Activated naive CD8-positive, alpha-beta T cell treated with anti-CD3 and anti-CD28 coated beads, Interleukin-2, amount 50 U/mL, for 16 hours (primary cell): ENCODE measurements around the gene RECQL5.

Experiments used
- DNase-seq: peaks from one replicate; pipeline ENCODE4 v3.0.0-alpha.2; 2020; ENCODE audit warnings: low read depth, low spot score

RECQL5 gene

DNA sequence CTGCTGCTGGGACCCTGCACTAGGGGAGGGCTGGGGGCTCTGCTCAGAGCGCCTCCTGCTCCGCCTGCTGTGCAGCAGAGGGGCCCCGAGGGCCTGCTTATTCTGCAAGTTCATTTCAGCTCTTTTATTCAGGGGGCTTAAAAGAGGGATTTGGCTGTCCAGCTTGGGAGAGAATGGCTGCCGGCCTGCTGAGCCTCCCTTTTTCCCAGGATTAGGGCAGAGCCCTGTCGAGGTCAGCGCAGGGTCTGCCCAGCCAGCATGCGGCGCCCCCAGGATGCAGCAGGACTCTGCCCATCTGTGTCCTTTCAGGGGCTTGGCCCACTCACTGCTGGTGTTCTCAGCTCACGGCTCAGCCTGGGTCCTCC lies 32.6 kb downstream of the RECQL5 start:
- DNase-seq = no peak

DNA sequence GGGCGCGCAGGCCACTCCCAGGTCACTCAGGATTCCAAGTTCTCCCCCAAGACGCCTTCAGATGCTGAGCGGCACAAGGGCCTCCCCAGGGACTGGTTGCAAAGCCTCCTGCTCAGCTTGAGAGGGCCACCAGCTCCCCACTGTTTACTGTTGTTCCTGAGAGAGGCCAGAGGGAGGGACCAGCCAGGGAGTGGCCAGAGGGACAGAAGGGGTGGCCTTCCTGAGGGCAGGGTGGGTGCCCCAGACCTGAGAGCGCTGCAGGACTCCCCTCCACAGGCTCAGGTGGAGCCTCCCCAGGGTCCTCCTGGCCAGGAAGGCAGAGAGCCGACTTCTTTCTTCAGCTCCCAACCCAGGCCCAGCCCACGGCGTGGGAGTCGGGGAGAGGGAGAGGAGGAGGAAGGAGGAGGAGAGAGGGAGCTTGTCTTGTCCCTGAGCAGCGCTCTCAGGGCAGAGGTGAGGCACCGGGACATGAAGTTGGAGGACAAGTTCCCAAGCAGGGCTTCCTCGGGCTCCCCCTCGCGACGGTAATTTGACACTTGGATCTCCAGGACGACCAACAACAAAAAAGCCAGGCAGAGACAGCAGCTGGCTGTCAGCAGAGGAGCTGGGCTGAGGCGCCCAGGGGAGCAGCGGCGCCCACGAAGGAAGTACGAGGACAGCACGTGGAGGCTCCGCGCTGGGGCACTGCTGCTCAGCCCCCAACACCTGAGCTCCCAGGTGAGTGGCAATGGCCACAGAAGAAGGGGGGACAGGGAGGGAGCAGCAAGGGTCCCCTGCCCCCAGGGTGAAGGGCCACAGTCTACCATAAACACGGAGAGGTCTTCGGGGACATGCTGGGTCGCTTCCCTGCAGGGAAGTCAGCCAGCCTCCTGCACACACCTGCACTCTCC lies 33.2 kb downstream of the RECQL5 start:
- DNase-seq = no peak

DNA sequence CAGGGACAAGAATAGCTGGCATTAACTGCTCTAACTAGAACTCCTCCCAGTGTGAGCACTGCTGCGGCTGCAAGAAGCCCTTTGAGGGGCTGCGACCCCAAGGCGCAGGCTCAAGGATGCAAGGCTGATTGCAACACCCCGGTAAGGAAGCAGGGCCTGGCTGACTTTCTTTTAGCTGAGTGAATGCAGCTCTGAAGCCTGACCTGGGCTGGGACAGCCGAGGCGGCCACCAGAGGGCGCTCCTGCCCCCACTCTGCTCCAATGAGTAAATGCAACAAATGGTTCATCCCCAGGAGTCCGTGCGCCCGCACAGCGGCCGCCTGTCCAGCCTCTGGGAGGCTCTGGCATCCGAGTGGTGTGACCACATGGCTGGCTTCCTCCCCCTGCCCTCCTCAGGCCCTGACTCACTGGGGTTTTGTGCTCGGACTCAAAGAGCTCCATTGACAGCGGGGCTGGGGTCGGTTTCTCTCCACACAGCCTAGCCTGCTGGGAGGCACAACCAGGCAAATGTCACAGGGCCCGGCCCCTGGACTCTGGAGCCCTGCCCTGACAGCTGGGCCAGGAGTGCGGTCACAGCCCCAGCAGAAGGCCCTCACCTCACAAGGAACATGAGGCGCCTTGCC lies 34.0 kb downstream of the RECQL5 start, which contains the start of gene SMIM5:
Gene SMIM5, plus strand, starts transcription at position 572 of the 623 bp plus-strand sequence. CDS start 6,768 bp downstream, outside the sequence.
- DNase-seq = peak; percentile 65

DNA sequence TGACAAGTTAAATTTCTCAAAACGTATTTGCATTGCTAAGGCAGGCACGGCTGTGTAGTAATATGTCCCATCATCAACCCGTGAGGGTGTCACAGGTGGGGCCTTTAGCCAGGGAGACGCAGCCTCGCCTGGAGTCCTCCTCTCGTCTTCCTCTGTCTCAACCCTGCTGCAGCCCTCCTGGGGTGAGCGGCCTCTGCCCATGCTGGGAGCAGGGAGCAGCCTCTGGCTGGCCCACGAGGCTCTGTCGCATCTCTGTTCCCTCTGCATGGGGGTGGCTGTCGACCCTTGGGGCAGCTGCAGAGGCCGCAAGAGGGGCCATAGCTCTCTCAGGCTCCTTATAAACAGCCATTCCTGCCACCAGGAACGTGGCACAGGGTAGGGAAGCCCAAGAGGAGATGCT lies 34.5 kb downstream of the RECQL5 start:
- no peak for DNase-seq

DNA sequence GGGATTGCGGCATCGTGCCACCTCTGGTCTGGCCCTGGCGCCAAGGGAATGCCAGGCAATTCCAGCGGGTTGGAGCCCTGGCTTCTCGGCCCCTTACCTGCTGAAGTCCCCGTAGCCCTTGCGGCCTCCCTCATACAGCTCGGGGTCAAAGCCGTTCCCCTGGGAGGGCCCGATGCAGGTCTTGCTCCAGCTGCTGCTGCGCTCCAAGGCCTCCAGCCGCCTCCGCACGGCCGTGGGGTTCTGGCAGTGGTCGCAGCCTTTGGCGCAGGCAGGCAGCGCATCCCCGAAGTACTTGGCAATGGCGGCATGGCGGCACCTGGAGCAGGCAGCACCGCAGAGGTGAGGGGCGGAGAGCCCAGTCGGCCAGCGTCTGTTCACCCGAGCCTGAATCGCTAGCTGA lies 35.6 kb downstream of the RECQL5 start:
- no peak for DNase-seq

DNA sequence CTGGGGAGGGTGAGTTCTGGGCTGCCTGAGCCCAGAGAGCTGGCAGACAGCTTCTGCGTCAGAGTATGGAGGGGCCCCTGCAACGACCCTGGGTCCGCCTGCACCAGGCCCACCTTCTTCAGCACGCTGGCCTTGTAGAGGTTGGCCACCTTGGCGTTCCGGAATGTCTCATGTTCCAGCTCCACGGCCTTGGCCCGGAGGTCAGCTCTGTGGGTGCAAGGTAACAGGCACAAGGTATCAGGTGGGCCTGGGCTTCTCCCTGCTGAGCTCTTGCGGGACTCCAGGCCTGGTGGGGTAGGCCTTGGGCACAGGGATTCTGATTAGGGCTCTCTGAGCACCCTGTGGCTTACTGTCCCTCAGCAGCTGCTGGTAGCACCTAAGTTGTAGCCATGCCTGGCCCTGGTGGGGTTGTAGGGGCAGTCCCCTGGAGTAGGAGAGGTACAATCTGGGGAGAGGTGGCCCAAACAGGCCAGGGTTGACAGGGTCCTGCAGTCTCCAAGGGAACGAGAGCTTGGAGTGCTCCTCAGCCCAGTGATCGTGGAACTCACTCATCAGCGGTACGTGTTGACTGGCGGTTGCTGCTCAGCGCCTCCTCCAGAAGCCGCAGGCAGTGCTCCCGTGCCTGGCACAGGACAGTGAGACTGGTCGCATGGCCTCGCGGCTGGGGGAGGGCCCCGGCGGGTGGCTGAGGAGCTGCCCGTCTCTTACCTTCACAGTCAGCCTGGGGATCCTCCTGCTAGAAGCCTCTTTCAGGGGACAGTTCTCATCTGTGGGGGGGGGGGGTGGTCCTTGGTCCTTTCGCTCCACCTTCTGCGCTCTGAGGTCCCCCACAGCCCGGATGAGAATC lies 36.7 kb downstream of the RECQL5 start:
- DNase-seq = no peak

DNA sequence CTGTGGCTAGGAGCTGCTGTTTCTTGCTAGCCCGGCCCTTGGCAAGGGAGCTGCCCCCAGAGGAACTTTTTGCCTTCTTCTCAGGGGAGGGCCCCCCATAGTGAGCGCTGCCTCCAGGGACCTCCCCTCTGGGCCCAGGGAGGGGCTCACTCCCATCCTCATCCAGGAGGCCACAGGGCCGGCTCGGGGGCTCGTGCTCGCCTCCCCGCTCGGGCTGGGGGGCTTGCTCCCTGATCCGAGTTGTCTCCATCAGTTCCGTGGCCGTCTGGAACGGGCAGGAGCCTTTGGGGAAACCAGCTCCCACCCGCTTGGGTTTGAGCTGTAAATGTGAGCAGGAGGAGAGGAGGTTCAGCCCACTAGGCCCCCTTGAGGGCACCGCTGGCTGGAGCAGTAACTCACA lies 37.8 kb downstream of the RECQL5 start:
- DNase-seq = no peak

DNA sequence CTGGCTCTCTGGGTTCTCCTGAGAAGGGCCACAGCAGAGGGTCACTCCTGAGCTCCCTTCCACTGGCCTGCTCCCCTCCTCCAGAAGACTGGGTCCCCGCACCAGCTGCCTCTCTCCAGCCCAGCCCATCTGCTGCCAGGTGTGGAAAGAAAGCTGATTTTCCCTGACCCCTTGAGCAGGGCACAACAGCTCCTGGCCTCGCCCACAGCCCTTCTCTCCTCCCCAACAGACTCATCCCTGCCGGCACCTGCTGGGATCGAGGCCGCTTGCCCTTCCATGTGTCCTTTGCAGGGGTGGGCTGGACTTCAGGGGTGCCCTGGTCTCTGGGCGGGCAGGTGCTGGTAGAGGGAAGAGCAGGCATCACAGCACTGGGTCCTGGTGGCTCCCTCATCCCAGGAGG lies 38.5 kb downstream of the RECQL5 start:
- DNase-seq = no peak

DNA sequence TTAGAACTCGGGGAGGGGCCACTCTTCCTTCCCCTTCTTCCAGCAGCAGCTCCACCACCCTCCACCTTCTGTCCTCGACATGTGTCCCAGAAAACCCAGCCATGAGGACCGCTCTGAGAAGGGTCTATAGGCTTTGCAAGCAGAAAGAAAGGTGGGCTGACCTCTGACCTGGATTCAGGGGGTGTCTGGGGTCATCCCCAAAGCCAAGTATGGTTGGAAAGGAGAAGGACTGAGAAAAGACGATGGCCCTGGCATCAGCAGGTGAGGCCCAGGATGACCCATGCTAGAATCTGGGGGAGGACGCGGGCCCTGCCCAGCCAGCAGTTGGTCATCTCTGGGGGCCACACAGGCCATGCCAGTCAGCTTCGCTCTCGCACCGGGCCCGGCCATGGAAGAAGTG lies 39.9 kb downstream of the RECQL5 start:
- DNase-seq = no peak

DNA sequence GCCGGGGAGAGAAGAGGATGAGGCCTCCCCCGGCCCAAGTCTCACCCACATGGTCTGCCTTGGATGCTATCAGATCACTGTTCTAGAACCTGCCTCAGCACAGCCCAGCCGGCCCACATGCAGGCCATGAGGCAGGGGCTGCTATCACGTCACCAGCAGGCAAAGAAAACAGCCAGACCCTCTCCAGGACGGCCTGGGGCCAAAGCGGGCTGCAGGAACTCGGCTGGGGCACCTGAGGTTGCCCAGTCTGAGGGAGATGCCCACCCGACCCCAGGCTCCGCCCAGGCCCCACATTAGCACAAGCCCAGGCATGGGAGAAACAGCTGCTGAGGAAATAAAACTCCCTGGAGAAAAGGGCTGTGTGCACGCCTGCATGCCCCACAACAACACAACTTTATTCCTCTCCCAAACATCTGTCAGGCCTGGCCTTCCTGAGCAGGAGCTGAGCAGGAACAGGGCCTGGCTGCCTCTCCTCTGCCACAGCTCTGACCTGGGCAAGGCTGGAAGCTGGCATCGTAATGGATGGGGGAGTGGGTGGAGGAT lies 40.4 kb downstream of the RECQL5 start:
- no peak for DNase-seq

DNA sequence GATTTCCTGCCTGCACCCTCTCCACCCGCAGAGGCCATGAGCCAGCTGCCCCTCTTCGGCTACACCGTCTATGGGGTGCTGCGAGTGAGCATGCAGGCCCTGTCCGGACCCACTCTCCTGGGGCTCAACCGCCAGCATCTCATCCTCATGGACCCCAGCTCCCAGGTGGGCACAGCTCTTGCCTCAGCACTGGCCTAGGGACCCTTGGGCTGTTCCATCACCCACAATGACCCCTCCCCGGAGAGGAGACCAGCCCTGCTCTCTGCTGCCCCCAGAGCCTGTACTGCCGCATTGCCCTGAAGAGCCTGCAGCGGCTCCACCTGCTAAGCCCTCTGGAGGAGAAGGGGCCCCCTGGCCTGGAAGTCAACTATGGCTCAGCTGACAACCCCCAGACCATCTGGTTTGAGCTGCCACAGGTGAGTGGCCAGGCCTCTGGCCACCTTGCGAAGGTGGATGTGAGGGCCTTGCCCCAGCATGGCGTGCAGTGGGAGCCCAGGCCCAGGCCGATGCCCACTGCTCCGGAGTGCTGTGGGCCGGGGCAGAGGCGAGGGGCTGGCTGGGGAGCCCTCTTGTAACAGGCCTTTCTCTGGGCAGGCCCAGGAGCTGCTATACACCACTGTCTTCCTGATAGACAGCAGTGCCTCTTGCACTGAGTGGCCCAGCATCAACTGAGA lies 41.0 kb downstream of the RECQL5 start:
- no peak for DNase-seq

DNA sequence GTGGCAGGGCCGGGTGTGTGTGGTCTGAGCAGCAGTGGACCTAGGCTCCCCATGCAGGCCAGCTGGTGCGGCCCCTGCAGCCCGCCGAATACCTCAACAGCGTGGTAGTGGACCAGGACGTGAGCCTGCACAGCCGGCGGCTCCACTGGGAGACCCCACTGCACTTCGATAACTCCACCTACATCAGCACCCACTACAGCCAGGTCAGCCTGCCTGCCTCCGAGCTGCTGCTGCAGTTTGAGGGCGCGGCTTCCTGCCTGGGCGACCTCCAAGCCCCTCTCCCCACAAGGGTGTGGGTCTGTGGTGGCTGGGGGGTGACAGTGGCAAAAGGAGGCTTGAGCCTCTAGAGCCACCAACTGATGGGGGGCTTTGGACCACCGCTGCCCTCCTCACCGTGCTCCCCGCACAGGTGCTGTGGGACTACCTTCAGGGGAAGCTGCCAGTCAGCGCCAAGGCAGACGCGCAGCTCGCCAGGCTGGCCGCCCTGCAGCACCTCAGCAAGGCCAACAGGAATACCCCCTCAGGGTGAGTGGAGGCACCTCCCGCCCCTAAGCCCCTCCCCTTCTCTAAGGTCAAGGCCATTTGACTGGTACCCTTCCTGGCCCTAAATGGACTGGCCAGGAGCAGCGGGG lies 42.1 kb downstream of the RECQL5 start:
- DNase-seq = no peak

DNA sequence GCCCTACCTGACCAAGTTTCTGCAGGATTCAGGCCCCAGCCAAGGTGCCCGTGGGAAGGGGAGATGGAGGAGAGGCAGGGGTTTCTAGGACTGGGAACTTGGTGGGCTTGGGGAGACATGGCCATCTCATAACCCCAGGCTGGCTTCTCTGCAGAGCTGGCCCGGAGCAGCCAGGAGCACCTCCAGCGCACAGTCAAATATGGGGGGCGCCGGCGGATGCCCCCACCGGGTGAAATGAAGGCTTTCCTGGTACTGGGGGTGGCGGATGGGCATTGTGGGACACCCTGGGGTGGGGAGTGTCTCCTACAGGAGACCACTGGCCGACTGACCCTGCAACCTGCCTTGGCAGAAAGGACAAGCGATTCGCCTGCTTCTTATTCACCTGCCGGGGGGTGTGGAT lies 42.9 kb downstream of the RECQL5 start:
- no peak for DNase-seq

DNA sequence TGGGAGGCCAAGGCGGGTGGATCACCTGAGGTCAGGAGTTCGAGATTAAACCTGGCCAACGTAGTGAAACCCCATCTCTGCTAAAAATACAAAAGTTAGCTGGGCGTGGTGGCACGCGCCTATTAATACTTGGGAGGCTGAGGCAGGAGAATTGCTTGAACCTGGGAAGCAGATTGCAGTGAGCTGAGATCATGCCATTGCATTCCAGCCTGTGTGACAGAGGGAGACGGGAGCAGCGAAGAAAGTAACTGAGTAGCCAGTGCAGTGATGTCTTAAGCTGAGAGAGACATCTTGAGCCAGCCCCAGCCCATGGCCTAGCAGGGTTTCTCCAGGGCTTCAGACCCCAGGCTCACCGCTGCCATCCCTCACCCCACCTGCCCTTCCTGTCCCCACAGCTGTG lies 43.6 kb downstream of the RECQL5 start:
- DNase-seq = no peak

DNA sequence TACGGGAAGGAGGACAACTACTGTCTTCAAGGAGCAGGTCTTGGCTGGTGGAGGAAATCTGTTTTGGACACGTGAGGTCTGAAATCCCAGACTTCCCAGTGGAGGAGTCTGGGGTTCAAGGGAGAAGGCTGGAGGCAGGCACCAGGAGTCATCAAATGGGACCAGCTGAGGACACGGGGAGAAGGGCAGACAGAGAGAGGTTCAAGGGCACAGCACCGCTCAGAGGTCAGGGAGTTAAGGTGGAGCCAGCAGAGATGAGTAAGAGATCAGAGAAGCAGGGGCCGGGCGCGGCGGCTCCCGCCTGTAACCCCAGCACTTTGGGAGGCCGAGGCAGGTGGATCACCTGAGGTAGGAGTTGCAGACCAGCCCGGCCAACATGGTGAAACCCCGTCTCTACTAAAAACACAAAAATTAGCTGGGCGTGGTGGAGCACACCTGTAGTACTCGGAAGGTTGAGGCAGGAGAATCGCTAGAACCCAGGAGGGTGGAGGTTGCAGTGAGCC lies 44.1 kb downstream of the RECQL5 start:
- no peak for DNase-seq

DNA sequence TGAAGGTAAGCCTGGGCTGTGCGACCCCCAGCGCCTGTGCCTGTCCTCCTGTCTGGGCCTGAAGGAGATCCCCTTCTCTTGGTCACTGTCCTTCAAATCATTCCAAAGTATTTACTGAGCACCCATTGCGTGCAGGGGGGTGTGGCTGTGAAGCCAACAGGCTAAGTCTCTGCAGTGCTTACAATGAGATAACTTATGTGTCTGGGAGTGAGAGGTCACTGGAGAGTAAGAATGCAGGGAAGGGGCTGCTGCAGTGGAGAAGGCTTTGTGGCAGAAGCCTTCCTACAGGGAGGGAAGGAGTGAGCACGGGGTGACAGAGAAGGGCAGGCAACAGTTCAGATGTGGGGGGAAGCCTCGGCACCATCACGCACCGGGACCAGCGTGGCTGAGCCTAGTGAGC lies 44.9 kb downstream of the RECQL5 start:
- DNase-seq = no peak

DNA sequence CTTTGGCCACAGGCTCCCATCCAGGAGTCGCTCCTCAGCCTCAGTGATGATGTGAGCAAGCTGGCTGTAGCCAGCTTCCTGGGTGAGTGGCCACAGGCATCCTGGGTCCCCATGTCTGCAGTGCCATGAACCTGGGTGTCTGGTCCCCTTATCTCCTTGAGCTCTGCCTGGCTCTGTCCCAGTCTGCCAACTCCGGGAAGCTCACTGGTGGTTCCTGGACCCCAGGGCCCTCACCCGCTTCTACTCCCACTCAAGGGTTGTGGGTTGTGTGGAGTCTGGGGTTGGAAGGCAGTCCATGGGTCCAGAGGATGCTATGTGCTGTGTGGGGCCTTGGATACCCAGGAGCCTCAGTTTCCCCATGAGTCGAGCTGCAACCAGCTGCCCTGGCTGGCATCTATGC lies 45.5 kb downstream of the RECQL5 start:
- no peak for DNase-seq

DNA sequence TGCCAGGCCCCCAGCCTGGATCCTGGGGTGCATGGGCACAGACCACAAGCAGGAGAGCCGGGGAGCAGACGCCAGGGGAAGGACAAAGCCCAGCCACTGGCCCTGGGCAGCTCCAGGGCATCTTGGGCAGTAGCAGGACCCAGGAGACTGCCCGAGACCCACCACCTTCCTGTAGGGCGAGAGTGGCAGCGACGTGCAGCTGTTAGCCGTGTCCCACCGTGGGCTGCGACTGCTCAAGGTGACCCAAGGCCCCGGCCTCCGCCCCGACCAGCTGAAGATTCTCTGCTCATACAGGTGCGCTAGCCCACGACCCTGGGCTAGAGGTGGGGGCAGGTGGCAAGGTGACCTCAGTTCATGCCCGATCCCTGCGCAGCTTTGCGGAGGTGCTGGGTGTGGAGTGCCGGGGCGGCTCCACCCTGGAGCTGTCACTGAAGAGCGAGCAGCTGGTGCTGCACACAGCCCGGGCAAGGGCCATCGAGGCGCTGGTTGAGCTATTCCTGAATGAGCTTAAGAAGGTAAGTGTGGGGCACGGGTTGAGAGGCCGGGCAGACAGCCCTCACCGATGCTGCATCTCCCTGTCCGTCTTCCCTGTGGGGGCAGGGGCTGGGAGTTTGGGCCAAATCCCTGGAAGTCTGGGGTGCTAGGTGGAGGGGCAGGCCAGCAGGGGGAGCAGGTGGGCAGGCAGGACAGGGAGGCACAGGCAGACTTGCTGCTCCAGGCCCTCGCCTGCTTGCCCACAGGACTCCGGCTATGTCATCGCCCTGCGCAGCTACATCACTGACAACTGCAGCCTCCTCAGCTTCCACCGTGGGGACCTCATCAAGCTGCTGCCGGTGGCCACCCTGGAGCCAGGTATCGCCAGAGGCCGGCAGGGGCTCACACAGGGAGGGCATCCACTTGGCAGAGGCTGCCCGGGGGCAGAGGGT lies 47.2 kb downstream of the RECQL5 start:
- DNase-seq = no peak

DNA sequence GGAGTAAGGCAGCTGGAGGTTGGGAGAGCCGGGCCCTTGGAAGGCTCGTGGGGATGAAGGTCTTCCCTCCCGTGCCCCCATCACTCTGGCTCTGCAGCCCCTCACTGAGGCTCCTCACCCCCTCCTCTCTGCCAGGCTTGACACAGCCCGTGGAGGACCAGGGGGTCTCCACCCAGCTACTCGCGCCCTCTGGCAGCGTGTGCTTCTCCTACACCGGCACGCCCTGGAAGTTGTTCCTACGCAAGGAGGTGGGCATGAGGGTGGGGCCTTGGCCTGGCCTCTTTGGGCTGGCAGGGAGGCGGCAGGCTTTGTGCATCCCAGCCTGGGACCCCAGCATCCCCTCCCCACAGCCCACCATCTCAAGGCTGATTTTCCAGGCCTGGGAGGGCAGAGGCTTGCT lies 49.3 kb downstream of the RECQL5 start:
- no peak for DNase-seq

DNA sequence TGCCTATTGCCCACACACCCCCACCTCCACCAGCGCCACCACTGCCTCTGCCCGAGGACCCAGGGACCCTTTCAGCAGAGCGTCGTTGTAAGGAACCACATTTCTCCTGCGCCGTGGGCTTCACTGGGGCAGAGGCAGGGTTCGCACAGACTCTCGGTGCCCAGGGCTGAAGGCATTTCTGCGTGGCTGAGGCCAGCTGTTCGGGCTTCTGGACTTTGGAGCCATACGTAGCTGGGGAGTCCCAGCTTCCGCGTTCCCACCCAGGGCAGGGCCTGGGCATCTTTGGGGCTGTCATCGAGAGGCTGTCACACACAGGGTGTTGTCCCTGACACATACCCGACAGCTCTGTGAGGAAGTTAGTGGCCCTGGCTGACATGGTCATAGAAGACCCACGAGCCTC lies 49.7 kb downstream of the RECQL5 start:
- no peak for DNase-seq
